Stimulated activated CD4-positive, alpha-beta T cell treated with anti-CD3 and anti-CD28 coated beads, Interleukin-15, amount 100 ng/mL, for 24 hours (primary cell): ENCODE data around the gene TYMP.
A peak's percentile ranks its signal among the peaks of the same experiment; 100 is the strongest.

ENCODE experiments used
- DNase-seq: peaks from one replicate; pipeline ENCODE4 v3.0.0-alpha.2; 2020

TYMP gene

DNA sequence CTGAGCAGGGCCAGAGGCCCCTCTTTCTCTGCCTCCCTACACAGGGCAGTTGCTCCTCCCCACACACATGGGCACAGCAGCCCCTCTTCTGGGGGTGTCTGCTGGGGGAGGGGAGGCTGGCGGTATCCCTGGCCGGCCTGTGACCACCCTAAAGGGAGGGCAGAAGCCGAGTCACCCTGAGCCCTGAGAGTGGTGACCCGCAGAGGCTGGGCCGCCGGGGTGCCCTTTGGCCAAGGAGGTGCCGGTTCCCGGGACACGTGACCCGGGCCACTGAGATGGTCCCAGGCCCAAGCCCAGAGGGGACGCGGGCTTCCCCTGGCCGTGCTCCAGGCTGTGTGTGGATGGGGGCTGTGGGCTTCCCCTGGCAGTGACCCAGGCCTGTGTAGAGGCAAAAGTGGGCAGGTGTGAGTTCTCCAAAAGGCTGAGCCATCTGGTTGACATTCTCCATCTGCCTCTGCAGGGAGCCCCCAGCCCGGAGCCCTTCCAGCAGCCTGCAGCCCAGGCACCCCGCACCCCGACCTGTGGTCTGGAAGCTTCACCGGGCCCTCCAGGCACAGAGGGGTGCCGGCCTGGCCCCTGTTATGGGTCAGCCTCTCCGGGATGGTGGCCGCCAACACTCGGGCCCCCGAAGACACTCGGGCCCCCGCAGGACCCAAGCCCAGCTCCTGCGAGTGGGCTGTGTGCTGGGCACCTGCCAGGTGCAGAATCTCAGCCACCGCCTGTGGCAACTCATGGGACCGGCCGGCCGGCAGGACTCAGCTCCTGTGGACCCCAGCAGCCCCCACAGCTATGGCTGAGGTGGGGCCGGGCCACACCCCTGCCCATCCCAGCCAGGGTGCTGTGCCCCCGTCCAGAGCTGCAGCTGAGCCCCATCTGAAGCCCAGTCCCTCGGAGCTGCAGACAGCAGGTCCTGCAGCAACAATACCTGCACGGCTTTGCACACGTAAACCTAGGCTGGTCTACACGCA is 47.4 kb downstream of the TYMP start:
- DNase-seq = no peak

DNA sequence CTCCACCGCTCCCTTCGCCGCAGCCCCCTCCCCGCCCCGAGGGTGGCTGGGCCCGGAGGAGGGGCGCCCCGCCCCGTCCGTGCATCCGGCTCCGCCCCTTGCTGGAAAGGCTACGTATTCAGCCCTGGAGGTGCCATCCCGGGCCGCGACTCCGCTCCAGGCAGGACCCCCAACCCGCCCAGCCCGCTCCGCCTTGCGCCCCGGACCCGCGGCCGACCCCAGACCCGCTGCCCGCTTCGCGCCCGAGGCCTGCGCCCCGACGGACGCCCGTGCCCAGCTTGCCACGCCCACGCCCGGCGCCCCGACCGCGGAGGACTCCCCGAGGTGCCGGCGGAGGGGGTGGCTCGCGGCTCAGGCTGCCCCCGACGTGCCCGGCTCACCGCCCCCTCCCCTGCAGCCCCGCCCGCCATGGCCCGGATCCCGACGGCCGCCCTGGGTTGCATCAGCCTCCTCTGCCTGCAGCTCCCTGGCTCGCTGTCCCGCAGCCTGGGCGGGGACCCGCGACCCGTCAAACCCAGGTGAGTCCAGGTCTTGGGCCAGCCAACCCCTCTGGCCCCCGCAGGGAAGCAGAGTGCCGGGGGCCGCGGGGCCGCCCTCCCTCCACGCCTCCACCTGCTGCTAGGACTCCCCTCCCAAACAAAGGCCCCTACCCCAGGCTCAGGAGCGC is 48.2 kb downstream of the TYMP start, which contains the start of gene ADM2:
ADM2 (plus strand) TSS at position 104 of the 667 bp plus-strand sequence; CDS start at position 409, 305 bp downstream.
- peak; percentile 78 for DNase-seq

DNA sequence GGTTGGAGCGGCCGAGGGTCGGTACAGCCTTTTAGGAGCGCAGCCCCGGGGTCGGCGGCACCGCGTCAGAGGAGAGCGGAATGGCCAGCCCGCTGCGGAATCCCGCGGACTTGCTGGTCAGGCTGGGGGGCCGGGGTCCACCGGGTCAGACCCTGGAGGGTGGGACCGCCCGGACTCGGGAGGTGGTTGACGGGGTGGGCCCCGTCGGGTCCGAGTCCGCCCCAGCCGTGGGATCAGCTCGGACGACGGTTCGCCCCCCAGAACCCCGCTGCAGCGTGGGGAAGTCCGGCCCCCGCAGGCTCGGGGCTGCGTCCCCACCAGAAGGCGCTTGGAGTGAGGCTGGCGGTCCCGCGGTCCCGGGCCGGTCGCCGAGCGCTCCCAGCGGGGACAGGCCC is 48.8 kb downstream of the TYMP start:
- no peak for DNase-seq

GRCh38 chr22:50479721-50480120 is 50.1 kb downstream of the TYMP start:
- DNase-seq = no peak

DNA sequence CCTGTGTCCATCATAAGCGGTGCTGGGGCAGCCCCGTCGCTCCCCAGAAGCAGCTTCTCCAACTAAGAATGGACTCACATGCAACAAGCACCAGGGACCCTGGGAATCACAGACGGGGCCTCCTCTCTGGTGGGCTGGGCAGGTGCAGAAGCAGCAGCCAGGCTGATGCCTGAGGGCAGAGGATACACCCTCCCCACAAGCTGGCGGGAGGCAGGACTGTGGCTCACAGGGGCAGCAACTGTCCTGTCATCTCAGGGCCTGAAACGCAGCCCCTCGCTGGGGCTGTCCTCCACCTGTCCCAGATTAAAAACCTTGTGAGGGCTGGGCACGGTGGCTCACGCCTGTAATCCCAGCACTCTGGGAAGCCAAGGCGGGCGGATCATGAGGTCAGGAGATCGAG is 51.9 kb downstream of the TYMP start:
- DNase-seq = no peak

- no peak for DNase-seq
These were observed 52.9 kb downstream of the TYMP start for GRCh38 chr22:50476868-50477267.
